GM21390 (cell line): ENCODE measurements around the gene ZIC2.
"Not testable (repeated sequence)": the region's sequence is repeated elsewhere in the genome, so short reads cannot be mapped to it uniquely, and the experiment has no call there.

ENCODE experiments used
- ATAC-seq: cut with Tn5 transposase; IDR thresholded peaks from one replicate; pipeline ENCODE4 v1.9.1; 2021; ENCODE audit not compliant: unreplicated experiment

The ZIC2 gene

GRCh38 chr13:99997702-99998214 is 16.2 kb downstream of the ZIC2 start:
- no peak for ATAC-seq

- no peak for ATAC-seq
These were observed 16.7 kb downstream of the ZIC2 start for GRCh38 chr13:99998261-99998660.

GRCh38 chr13:100014621-100015020 is 33.0 kb downstream of the ZIC2 start:
- ATAC-seq = no peak

DNA sequence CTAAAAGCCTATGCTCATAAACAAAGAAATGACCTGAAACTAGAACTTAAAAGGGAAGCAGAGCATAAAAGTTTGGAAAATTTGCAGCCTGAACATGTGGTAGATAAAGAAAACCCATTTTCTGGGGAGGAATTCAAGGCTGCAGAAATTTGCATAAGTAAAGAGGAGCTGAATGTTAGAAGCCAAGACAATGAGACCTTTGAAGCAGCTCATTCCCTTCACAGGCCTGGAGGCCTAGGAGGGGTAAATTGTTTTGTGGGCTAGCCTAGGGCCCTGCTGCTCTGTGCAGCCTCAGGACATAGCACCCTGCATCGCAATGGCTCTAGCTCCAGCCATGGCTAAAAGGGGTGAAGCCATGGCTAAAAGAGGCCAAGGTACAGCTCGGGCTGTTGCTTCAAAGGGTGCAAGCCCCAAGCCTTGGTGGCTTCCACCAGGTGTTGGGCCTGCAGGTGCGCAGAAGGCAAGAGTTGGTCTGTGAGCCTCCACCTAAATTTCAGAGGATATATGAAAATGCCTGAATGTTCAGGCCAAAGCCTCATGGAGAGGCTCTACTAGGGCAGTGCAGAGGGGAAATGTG is 38.3 kb downstream of the ZIC2 start:
- no peak for ATAC-seq

DNA sequence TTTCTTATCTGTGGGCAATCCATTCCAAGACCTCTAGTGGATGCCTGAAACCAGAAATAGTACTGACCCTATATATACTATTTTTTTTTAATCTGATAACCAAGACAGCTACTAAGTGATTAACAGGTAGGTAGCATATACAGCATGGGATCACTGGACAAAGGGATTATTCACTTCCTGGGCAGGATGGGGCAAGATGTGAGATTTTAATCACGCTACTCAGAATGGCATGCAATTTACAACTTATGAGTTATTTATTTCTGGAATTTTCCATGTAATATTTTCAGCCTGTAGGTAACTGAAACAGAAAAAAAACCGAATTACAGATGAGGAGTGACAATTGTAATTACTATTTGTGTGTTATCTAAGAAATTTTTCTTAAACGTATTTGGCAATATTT is 41.2 kb downstream of the ZIC2 start:
- ATAC-seq = no peak

GRCh38 chr13:100024023-100024422 is 42.4 kb downstream of the ZIC2 start:
- no peak for ATAC-seq

DNA sequence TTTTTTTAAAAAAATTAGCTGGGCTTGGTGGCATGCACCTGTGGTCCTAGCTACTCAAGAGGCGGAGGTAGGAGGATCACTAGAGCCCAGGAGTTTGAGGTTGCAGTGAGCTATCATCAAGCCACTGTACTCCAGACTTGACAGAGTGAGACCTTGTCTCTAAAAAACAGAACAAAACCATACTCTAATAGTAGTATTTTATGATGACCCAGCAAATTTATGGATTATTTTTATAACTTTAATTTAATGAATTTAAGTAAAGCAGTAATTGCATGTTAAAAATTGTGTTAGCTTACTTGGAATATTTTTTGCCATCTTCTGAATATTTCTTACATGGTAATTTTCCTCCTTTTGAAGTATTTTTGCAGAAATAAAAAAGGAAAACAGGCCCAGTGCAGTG is 48.3 kb downstream of the ZIC2 start:
- no peak for ATAC-seq

GRCh38 chr13:100032642-100033041 is 51.1 kb downstream of the ZIC2 start:
- not testable (repeated sequence) for ATAC-seq

- no peak for ATAC-seq
These were observed 54.4 kb downstream of the ZIC2 start for GRCh38 chr13:100035936-100036335.
